Hematopoietic multipotent progenitor cell treated with erythropoietin and hydrocortisone succinate and interleukin-3 and kit ligand, for 6 days (in vitro differentiated cells): ENCODE data around the gene FMN1.

ENCODE experiments used
- DNase-seq: peaks from one replicate; pipeline ENCODE4 v3.0.0-alpha.2; 2015

FMN1 gene

GRCh38 chr15:32905481-32905880 lies 289.0 kb downstream of the FMN1 start:
- no peak for DNase-seq

GRCh38 chr15:32904448-32904847 lies 290.1 kb downstream of the FMN1 start:
- DNase-seq: no peak

DNA sequence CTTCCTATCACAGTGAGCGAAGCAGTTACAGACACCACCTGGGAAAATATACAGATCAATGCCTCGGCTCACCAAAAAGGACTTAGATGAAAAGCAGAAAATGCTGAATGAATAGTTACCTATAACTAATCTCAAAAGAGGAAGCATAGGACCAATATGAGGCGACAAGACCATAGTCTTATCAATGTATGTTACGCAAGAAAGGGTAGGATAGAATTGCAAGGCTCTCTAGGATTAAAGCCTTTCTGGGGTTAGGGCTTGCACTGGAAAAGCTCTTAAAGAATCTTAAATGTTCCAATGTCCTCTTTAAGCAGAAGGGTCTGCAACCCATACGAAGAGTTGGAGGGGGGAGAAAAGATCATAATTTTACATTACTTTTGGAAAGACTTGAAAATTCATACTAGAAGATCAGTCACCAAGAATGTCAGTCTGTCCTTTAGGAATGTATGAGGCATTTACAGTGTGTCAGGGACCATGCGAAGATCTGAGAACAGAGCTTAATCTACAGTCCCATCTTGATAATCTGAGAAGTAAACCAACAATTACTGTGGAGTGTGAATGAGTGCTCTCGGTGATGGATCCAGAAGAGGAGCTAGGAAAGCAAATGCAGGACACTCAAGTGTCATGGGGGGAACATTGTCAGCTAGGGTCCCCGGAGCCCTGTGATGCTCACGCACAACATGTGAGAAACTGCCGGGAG lies 290.8 kb downstream of the FMN1 start:
- no peak for DNase-seq

DNA sequence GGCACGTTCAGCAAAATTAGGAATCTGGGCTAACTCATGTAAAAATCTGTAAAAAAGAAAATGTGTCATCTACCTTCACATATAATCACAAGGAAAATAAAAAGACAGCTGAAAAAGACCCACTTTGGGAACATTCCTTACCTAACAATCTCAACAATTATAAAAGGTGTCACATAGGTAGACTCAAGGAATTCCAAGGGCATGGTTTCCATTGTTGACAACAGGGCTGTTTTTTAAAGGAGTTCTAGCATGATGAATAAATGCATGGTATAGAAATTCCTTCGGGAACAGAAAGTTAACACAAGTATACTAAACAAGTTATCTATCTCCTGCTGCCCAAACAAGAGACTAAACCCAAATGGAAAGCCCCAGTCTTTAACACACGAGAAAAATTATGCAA lies 292.5 kb downstream of the FMN1 start:
- DNase-seq: no peak

DNA sequence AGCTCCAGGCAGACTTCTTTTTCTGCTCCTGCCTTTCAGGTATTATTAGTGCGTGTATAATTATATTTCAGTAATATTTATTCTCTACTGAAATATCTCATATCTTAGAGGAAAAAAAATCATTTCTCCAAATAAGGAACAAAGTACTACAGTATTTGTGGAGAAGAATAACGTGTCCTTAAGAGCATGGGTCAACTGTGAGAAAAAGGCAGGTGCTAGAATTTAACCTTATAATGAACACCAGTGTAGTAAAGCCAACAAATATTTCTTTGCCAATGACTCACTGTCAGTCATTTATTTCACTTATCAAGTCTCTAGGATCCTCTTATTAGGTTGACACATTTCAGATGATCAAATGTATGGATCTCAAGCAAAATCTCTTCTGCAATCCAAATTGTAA lies 293.3 kb downstream of the FMN1 start:
- no peak for DNase-seq

DNA sequence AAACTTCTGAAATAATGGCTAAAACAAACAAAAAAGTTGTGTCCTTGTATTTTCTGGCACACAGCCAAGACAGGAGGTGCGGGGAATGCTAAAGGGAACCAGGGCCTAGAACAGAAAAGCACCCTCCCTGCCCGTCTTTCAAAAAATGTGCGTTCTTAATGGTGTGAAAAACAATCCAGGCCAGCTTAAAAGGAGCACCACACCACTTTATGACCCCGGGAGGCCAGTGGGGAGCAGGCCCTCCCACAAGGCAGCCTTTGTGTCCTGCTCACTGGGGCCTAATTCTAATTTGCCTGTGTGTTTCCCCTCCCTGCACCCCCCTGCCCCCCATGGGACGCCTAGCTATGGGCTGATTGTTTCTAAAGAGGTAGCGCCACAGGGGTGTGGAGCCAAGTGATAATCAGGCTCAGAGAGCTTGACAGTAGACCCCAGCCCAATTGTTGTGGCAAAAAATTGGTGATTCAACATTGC lies 295.4 kb downstream of the FMN1 start:
- peak; percentile 12 for DNase-seq

DNA sequence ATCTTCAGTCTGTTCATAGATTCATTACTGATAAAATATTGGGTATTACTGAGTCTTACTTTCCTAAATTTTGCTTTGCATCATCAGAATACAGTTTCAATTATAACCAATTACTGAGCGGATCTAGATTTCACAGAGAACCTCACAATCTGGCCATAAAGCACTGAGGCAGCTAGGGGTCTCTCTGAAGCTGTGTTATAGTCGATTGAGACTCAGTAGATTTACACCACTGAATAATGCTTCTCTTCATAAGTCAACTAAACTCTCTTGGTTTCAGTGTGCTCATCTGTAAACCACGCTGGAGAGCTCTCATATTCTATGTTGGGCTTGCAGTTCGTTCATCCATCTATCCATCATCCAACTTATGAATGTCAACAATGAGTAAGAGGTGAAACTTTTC lies 296.1 kb downstream of the FMN1 start:
- no peak for DNase-seq

GRCh38 chr15:32893421-32893820 lies 301.1 kb downstream of the FMN1 start:
- no peak for DNase-seq

- DNase-seq: no peak
Observed at GRCh38 chr15:32889214-32889613, 305.3 kb downstream of the FMN1 start.

- DNase-seq: no peak
Observed at GRCh38 chr15:32888221-32888761, 306.2 kb downstream of the FMN1 start.

GRCh38 chr15:32887090-32887489 lies 307.4 kb downstream of the FMN1 start:
- no peak for DNase-seq

GRCh38 chr15:32886459-32886858 lies 308.1 kb downstream of the FMN1 start:
- no peak for DNase-seq

DNA sequence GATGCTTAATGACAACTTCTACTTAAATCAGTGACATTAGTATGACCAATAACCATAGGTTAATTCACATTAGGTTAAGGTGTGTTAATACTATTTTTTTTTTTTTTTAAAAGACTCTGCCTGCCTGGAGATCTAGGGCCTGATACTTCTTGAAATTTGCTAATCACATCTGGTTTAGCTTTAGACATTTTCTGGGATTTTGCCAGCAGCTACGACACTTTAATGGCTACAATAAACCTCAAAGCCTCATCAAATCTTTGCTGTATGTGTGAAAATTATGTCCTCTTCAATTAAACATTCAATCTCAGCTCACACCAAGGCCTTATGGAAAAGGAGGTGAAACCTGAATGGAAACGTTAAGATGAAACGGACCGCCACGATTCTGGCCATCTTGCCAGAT lies 308.8 kb downstream of the FMN1 start:
- no peak for DNase-seq

GRCh38 chr15:32884146-32884545 lies 310.4 kb downstream of the FMN1 start:
- no peak for DNase-seq

DNA sequence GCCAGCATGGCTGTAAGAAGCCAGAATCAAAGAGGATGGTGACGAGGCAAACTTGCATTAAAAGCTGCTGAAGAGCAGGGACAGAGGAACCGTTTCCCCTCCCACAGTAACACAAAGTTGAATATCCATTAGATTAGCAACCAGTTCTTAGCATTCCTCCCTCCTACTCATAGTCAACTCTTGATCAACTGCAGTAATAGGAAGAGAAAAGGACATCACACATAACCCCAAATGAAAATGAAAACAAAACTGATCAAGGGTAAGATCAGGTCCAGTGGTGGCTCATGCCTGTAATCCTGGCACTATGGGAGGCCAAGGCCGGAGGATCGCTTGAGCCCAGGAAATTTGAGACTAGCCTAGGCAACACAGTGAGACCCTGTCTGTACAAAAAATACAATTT lies 311.6 kb downstream of the FMN1 start:
- DNase-seq: no peak

- DNase-seq: no peak
Observed at GRCh38 chr15:32881528-32881927, 313.0 kb downstream of the FMN1 start.

- no peak for DNase-seq
Observed at GRCh38 chr15:32880642-32881041, 313.9 kb downstream of the FMN1 start.

GRCh38 chr15:32879980-32880379 lies 314.5 kb downstream of the FMN1 start:
- no peak for DNase-seq

DNA sequence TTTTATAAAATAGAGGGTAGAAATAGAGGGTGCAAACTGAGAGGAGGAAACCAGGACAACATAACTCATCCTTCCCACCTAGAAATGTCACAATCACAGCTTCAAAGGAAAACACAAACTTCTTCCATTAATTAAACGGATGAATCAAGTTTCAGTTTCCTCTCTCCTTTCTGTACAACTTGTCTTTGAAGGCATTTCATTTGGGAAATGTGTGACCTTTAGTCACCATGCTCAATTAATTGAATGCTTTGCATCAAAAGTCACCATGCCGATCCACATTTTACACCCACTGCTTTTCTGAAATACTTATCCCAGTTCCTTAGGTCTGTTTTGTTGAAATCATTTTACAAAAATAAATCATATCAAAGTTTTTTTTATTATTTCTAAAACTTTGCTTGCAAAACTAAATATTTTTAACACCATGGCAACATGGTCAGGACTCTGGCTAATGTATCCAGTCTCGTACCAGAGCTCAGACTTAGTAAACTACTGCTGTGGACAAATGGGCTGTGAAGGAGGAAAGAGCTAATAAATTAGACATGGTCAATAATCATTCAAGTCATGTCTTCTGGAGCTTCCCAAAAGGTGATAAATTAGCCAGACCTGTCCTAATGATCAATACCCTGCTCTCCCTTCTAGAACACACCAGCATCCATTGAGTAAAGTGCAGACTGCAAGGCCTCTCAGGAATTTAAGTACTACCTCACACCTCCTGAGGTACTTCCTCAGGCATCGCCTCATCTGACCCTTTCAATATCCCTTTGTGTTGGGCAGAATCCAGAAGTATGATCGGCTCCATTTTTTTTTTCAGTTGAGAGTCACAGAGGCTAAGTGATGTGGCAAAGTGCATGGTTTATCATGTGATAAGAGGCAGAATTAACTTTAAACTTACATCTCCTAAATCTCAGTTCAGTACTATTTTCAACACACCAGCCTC lies 315.4 kb downstream of the FMN1 start:
- DNase-seq: no peak

DNA sequence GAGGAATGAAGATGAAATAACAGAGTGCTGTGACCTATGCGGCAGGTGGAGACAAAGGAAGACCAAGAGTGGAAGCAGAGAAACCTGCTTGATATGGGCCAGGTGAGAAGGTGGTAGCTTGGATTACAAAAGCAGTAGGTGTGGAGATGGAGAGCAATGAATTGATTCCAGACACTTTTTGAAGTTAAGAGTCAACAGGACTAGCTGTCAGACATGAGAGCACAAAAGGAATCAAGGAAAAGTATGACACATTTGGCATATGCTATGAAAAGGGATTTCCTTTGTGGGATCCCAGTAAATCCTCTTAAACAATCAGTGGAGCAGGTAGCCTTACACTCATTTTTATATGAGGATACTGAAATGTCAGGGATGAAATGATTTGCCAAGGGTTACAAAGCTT lies 316.2 kb downstream of the FMN1 start:
- DNase-seq: no peak

DNA sequence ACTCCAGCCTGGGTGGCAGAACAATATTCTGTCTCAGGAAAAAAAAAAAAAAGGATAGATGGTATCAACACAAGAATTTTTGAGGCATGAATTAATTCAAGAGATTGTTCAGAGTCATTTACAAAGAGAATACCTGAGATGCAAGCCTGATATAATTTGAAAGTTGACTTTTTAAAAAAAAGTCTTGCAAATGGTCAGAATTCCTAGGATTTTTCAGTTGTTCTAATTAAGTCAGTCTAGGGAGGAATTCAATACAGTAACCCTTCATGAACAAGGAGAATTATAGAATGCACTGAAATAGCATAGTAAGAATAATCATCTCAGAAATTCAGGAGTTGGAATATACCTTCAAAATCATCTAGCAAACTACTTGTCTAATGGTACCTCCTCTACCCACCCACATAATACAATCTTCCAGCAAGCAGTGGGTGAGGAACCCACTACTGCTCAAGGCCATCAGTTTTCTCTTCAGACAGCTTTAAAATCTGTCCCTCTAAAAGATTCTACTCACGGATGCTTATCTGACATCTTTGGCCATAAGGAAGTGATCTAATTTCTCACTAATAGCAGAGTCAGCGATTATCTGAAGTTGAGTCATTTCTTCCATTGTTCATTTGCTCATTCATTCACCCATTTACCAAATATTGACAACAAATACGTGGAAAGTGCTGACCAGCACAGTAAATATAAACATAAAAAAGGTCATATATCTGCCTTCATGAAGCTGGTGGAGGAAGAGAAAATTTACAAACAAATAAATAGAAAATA lies 317.1 kb downstream of the FMN1 start:
- DNase-seq: no peak

DNA sequence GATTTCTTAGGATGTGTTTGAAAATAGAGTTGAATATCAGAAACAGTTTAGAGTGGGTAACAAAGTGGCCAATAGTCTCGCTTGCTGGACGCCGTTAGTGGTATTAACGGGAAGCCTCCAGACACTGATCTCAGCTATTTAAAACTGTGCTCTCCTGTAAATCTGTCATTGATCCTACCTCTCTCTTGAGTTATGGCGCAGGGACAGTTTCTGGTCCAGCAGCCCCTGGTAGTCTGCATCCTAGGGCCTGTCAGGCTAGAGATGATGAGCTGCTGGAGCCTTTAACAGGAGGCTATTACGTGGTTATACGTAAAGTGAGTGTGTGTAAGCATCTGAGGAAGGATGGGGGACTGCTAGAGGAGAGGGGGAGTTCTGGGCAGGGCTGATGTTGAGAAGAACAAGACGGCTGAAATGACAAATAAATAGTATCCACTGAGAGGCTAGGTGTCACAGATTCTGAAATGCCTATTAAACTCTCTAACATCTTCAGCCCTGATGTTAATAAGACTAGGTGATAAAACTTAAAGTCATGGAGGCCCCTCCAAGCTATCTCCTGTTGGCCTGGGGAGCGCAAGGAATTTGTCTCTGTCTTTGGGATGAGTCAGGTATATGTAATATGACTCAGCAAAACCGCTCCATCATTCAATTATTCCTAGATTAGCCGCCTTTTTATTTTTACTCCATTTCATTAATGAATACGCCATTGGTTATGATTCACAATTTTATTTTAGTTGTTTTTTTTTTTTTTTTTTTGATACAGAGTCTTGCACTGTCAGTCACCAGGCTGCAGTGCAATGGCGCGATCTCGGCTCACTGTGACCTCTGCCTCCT lies 321.0 kb downstream of the FMN1 start:
- DNase-seq: no peak
